MM.1S (cell line): ENCODE results near the gene FEZ2.

ENCODE experiments used
- DNase-seq: peaks from one replicate; pipeline ENCODE4 v3.0.0-alpha.2; 2015
- H2AFZ ChIP-seq: fragments of 300-600 bp; sonication (generic); 2 replicates; pipeline ENCODE4 v1.6.0; 2016; ENCODE audit warnings: antibody characterized with exemption, low read length
- H3F3A ChIP-seq: fragments of 300-600 bp; sonication (generic); 2 replicates; pipeline ENCODE4 v1.6.1; 2016; ENCODE audit warnings: mild to moderate bottlenecking, antibody characterized with exemption, low read length, moderate library complexity, mixed read lengths; ENCODE audit not compliant: insufficient read depth
- H3K27ac ChIP-seq: fragments of 300-600 bp; sonication (generic); 2 replicates; pipeline ENCODE4 v1.5.1; 2016; ENCODE audit warnings: mild to moderate bottlenecking, low read length
- H3K27me3 ChIP-seq: fragments of 300-600 bp; sonication (generic); replicated peaks from 2 replicates; pipeline ENCODE4 v1.6.0; 2016; ENCODE audit warnings: low read length; ENCODE audit not compliant: insufficient read depth
- H3K36me3 ChIP-seq: fragments of 300-600 bp; sonication (generic); replicated peaks from 2 replicates; pipeline ENCODE4 v1.6.1; 2016; ENCODE audit warnings: mild to moderate bottlenecking, low read length, mixed read lengths; ENCODE audit not compliant: insufficient read depth
- H3K4me1 ChIP-seq: fragments of 300-600 bp; sonication (generic); 2 replicates; pipeline ENCODE4 v1.6.1; 2016; ENCODE audit warnings: low read length, mixed read lengths
- H3K4me2 ChIP-seq: fragments of 300-600 bp; sonication (generic); 2 replicates; pipeline ENCODE4 v1.6.0; 2016; ENCODE audit warnings: low read depth, low read length
- H3K4me3 ChIP-seq: fragments of 300-600 bp; sonication (generic); 2 replicates; pipeline ENCODE4 v1.5.1; 2016; ENCODE audit warnings: low read length, mixed read lengths
- H3K79me2 ChIP-seq: fragments of 300-600 bp; sonication (generic); 2 replicates; pipeline ENCODE4 v1.6.1; 2016; ENCODE audit warnings: mixed run types, low read length, mixed read lengths
- H3K9ac ChIP-seq: fragments of 300-600 bp; sonication (generic); 2 replicates; pipeline ENCODE4 v1.6.1; 2016; ENCODE audit warnings: low read length, mixed read lengths
- H3K9me2 ChIP-seq: fragments of 300-600 bp; sonication (generic); replicated peaks from 2 replicates; pipeline ENCODE4 v1.6.1; 2016; ENCODE audit warnings: mild to moderate bottlenecking, low read length, mixed read lengths; ENCODE audit not compliant: insufficient read depth
- H3K9me3 ChIP-seq: fragments of 300-600 bp; sonication (generic); replicated peaks from 2 replicates; pipeline ENCODE4 v1.6.1; 2016; ENCODE audit warnings: mild to moderate bottlenecking, low read length, mixed read lengths; ENCODE audit not compliant: insufficient read depth
- H4K20me1 ChIP-seq: fragments of 300-600 bp; sonication (generic); 2 replicates; pipeline ENCODE4 v1.6.1; 2016; ENCODE audit warnings: mild to moderate bottlenecking, low read length, moderate library complexity, mixed read lengths; ENCODE audit not compliant: insufficient read depth
- EZH2 ChIP-seq: fragments of 300-600 bp; sonication (generic); optimal IDR thresholded peaks from 2 replicates; pipeline ENCODE3; 2017; ENCODE audit warnings: low read depth, mild to moderate bottlenecking, antibody characterized with exemption, low read length, mixed read lengths
- EZH2phosphoT487 ChIP-seq: fragments of 300-600 bp; sonication (generic); IDR thresholded peaks from 2 replicates; pipeline ENCODE4 v1.6.1; 2018; ENCODE audit warnings: antibody characterized with exemption, low read length
- TF ChIP-seq, protein P1 (sequence below): fragments of 300-600 bp; sonication (generic); IDR thresholded peaks from 2 replicates; pipeline ENCODE4 v1.5.1; 2016; ENCODE audit warnings: antibody characterized with exemption, low read length, mixed read lengths

FEZ2 gene

DNA sequence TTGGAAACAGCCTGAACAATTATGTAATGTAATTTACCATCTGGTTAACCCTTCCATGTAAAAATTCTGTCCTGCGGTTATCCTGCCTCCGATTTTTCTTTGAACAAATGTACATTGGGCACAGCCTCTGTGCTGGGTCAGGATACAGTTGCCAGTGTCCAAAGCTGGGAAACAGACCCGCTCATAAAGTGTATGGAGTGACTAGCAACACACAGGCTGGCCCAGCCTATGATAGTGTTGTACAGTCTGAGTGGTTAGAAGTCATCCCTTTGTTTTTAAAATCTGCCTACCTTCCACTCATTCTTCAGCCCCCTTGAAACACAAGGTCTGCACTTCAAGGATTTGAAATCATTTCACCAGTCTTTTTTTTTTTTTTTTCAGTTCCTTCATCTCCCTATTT lies 50.1 kb downstream of the FEZ2 start:
- no peaks in the 10 kb centered on the region for H3K4me1 ChIP-seq
- no peak overlapping the region for H3K4me3 ChIP-seq
- H3K27me3 ChIP-seq = no peaks in the 10 kb centered on the region
- no peaks in the 10 kb centered on the region for H3K9me3 ChIP-seq
- H2AFZ ChIP-seq = no peak overlapping the region
- TF ChIP-seq, protein P1, sequence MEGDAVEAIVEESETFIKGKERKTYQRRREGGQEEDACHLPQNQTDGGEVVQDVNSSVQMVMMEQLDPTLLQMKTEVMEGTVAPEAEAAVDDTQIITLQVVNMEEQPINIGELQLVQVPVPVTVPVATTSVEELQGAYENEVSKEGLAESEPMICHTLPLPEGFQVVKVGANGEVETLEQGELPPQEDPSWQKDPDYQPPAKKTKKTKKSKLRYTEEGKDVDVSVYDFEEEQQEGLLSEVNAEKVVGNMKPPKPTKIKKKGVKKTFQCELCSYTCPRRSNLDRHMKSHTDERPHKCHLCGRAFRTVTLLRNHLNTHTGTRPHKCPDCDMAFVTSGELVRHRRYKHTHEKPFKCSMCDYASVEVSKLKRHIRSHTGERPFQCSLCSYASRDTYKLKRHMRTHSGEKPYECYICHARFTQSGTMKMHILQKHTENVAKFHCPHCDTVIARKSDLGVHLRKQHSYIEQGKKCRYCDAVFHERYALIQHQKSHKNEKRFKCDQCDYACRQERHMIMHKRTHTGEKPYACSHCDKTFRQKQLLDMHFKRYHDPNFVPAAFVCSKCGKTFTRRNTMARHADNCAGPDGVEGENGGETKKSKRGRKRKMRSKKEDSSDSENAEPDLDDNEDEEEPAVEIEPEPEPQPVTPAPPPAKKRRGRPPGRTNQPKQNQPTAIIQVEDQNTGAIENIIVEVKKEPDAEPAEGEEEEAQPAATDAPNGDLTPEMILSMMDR = no peak
- TF ChIP-seq EZH2phosphoT487 = no peak
- no peak for TF ChIP-seq EZH2
- no peaks in the 10 kb centered on the region for H3K79me2 ChIP-seq
- no peak overlapping the region for H3K4me2 ChIP-seq
- H3K27ac ChIP-seq = no peak overlapping the region
- no peak for DNase-seq
- no peaks in the 10 kb centered on the region for H3K36me3 ChIP-seq
- no peaks in the 10 kb centered on the region for H3K9me2 ChIP-seq
- H3F3A ChIP-seq = no peaks in the 10 kb centered on the region
- H3K9ac ChIP-seq = no peak overlapping the region
- H4K20me1 ChIP-seq = no peaks in the 10 kb centered on the region

DNA sequence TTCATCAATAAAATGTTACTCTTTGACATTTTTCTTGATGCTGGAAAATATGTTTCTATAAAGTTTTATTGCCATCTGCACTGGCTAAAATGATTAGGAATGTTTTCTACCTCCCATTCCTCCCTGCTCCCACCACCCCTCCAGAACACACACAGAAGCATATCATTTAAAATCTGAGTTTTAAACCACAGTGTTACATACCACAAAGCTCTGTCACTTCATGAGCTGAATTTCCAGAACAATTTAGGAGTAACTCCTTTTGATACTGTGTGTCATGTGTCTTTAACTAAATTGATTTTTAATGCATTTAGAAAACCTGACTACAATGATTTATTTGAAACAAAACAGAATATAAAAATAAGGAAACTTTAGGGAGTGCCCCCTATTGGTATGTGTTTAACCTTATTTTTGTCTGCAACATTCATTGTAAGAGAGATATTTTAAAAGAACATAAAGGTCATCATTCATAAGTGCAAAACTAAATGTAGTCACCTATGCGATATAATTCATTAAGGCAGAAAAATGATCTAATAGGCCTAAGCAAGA lies 52.0 kb downstream of the FEZ2 start:
- H3K4me3 ChIP-seq = no peak overlapping the region
- H3K79me2 ChIP-seq = no peaks in the 10 kb centered on the region
- H3K9me3 ChIP-seq = no peaks in the 10 kb centered on the region
- H3K9me2 ChIP-seq = no peaks in the 10 kb centered on the region
- no peak overlapping the region for H3K4me2 ChIP-seq
- H3K4me1 ChIP-seq = no peaks in the 10 kb centered on the region
- no peaks in the 10 kb centered on the region for H3K36me3 ChIP-seq
- TF ChIP-seq, protein P1 = 0 out of 2 replicates have a peak, but pooled peaks have one; percentile 7
- TF ChIP-seq EZH2phosphoT487 = no peak
- no peak overlapping the region for H2AFZ ChIP-seq
- H4K20me1 ChIP-seq = no peaks in the 10 kb centered on the region
- no peak overlapping the region for H3K27ac ChIP-seq
- H3K9ac ChIP-seq = no peak overlapping the region
- H3F3A ChIP-seq = no peaks in the 10 kb centered on the region
- no peak for DNase-seq
- H3K27me3 ChIP-seq = no peaks in the 10 kb centered on the region

DNA sequence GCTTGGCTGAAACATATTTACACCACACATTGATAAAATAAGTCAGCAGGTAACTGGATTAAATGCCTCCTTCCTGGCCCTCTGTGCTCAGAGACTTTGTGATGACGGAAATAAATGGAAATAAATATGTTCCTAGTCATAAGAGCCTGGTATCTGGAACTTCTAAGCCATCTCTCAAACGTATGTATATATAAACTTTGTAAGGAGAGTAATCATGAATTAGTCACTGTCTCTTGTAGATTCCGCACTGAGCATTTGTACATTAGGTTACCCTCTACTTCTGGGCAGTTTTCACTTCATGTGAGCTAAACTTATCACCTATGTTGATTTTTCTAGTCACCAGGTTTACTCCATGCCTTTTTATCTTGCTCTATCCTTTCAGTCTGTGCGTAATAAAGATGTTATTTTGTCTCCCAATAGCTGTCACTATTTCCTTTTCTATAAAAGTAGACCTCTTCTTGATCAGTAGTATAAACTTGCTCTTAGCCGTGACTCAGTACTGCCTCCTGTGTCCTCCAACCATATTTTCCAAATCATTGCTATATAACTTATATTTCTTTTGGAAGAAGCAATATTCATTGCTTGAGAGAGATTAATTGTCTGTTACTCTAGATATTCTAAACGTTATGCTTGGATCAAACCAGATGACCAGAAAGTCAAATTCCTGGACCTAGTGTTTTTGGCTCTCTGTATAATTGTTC lies 53.2 kb downstream of the FEZ2 start:
- H3K27ac ChIP-seq = no peak overlapping the region
- H2AFZ ChIP-seq = no peak overlapping the region
- no peak overlapping the region for H3K9ac ChIP-seq
- H3K36me3 ChIP-seq = no peaks in the 10 kb centered on the region
- no peak overlapping the region for H3K4me3 ChIP-seq
- H3K27me3 ChIP-seq = no peaks in the 10 kb centered on the region
- H3K9me3 ChIP-seq = no peaks in the 10 kb centered on the region
- peaks cover 11% of the 10 kb centered on the region for H3K4me1 ChIP-seq
- DNase-seq = no peak
- peaks cover 4% of the 10 kb centered on the region; the same call in 1 of the 2 replicates for H3F3A ChIP-seq
- no peak overlapping the region for H3K4me2 ChIP-seq
- H3K79me2 ChIP-seq = no peaks in the 10 kb centered on the region
- no peaks in the 10 kb centered on the region for H4K20me1 ChIP-seq
- TF ChIP-seq EZH2phosphoT487 = no peak
- TF ChIP-seq, protein P1 = no peak
- no peak for TF ChIP-seq EZH2
- H3K9me2 ChIP-seq = no peaks in the 10 kb centered on the region
